Neural cell (in vitro differentiated cells): ENCODE data around the gene MIS18BP1. TPM values are rescaled to one million over a fixed set of nuclear protein-coding genes. Genes with fewer than 3 reads are reported as not detected.
"Not testable (repeated sequence)": the region's sequence is repeated elsewhere in the genome, so short reads cannot be mapped to it uniquely, and the experiment has no call there.

Experiments used
- H2AFZ ChIP-seq: fragments of 200-600, 300-800 bp; sonication (generic), shearing (Covaris generic); 2 replicates; pipeline ENCODE4 v1.6.0; 2014; ENCODE audit warnings: low read depth, mild to moderate bottlenecking, antibody characterized with exemption, low read length, moderate library complexity
- H3F3A ChIP-seq: fragments of 200-600 bp; shearing (Covaris generic); 2 replicates; pipeline ENCODE4 v1.6.1; 2016; ENCODE audit warnings: mild to moderate bottlenecking, moderate library complexity, mixed read lengths, antibody characterized with exemption, low read length; ENCODE audit not compliant: insufficient read depth, poor library complexity, severe bottlenecking
- H3K27ac ChIP-seq: fragments of 200-600, 300-800 bp; sonication (generic), shearing (Covaris generic); 2 replicates; pipeline ENCODE4 v1.5.1; 2014; ENCODE audit warnings: mild to moderate bottlenecking, low read length, moderate library complexity
- H3K27me3 ChIP-seq: fragments of 300-800, 200-600 bp; sonication (generic), shearing (Covaris generic); 2 replicates; pipeline ENCODE4 v1.6.0; 2014; ENCODE audit warnings: mild to moderate bottlenecking, low read depth, low read length, moderate library complexity; ENCODE audit not compliant: insufficient read depth
- H3K36me3 ChIP-seq: fragments of 300-800, 200-600 bp; sonication (generic), shearing (Covaris generic); 2 replicates; pipeline ENCODE4 v1.5.1; 2014; ENCODE audit warnings: mild to moderate bottlenecking, antibody characterized with exemption, low read length, moderate library complexity; ENCODE audit not compliant: insufficient read depth
- H3K4me2 ChIP-seq: fragments of 300-800, 200-600 bp; sonication (generic), shearing (Covaris generic); 2 replicates; pipeline ENCODE4 v1.6.0; 2014; ENCODE audit warnings: mild to moderate bottlenecking, low read length
- H3K4me3 ChIP-seq: fragments of 300-800, 200-600 bp; sonication (generic), shearing (Covaris generic); 2 replicates; pipeline ENCODE4 v1.5.1; 2014; ENCODE audit warnings: mild to moderate bottlenecking, low read length, moderate library complexity
- H3K79me2 ChIP-seq: fragments of 200-600 bp; shearing (Covaris generic); replicated peaks from 2 replicates; pipeline ENCODE4 v1.6.0; 2014; ENCODE audit warnings: mild to moderate bottlenecking, low read length, moderate library complexity; ENCODE audit not compliant: insufficient read depth
- H3K9ac ChIP-seq: fragments of 300-800, 200-600 bp; sonication (generic), shearing (Covaris generic); 2 replicates; pipeline ENCODE4 v1.6.1; 2016; ENCODE audit warnings: mild to moderate bottlenecking, low read length, mixed read lengths
- H3K9me2 ChIP-seq: fragments of 200-600 bp; shearing (Covaris generic); 2 replicates; pipeline ENCODE4 v1.6.1; 2016; ENCODE audit warnings: mild to moderate bottlenecking, low read length, mixed read lengths; ENCODE audit not compliant: insufficient read depth
- H3K9me3 ChIP-seq: fragments of 200-600, 300-800 bp; sonication (generic), shearing (Covaris generic); 2 replicates; pipeline ENCODE4 v1.6.1; 2016; ENCODE audit warnings: mild to moderate bottlenecking, mixed run types, low read length, moderate library complexity, mixed read lengths
- H4K20me1 ChIP-seq: fragments of 200-600 bp; shearing (Covaris generic); 2 replicates; pipeline ENCODE4 v1.6.1; 2016; ENCODE audit warnings: mild to moderate bottlenecking, mixed run types; ENCODE audit not compliant: insufficient read depth
- CTCF ChIP-seq: fragments of 450-650 bp; IDR thresholded peaks from 2 replicates; pipeline ENCODE4 v1.5.1; 2014; ENCODE audit warnings: antibody characterized with exemption, mild to moderate bottlenecking, moderate library complexity; ENCODE audit not compliant: poor library complexity, severe bottlenecking
- EP300 ChIP-seq: fragments of 450-650 bp; conservative IDR thresholded peaks from 2 replicates; pipeline ENCODE4 v1.6.1; 2014; ENCODE audit warnings: antibody characterized with exemption, mild to moderate bottlenecking, moderate library complexity; ENCODE audit not compliant: poor library complexity, severe bottlenecking
- EZH2 ChIP-seq: fragments of 200-600, 300-800 bp; shearing (Covaris generic), sonication (generic); IDR thresholded peaks from 2 replicates; pipeline ENCODE4 v1.6.1; 2014; ENCODE audit warnings: antibody characterized with exemption, low read length, borderline replicate concordance, mild to moderate bottlenecking; ENCODE audit not compliant: insufficient read depth, poor library complexity, severe bottlenecking
- MXI1 ChIP-seq: fragments of 450-650 bp; conservative IDR thresholded peaks from 2 replicates; pipeline ENCODE4 v1.6.1; 2014; ENCODE audit warnings: antibody characterized with exemption, mild to moderate bottlenecking; ENCODE audit not compliant: poor library complexity, severe bottlenecking
- POLR2AphosphoS5 ChIP-seq: IDR thresholded peaks from 2 replicates; pipeline ENCODE4 v1.6.1; 2012
- RAD21 ChIP-seq: fragments of 450-650 bp; conservative IDR thresholded peaks from 2 replicates; pipeline ENCODE4 v1.6.1; 2014; ENCODE audit warnings: antibody characterized with exemption, mild to moderate bottlenecking, moderate library complexity
- SMC3 ChIP-seq: fragments of 450-650 bp; conservative IDR thresholded peaks from 2 replicates; pipeline ENCODE4 v1.6.1; 2014; ENCODE audit warnings: antibody characterized with exemption, mild to moderate bottlenecking, moderate library complexity; ENCODE audit not compliant: poor library complexity
- polyA plus RNA-seq: library from polyadenylated mRNA; depleted of rRNA; stranded (reverse); fragments of >200 nt; gene quantifications from 2 replicates; pipeline ENCODE4 v1.2.3, GENCODE V29; 2014
- TF ChIP-seq, protein P1 (sequence below): IDR thresholded peaks from 2 replicates; pipeline ENCODE4 v1.6.1; 2012; ENCODE audit warnings: borderline replicate concordance

The MIS18BP1 gene
- polyA plus RNA-seq, 1 donor from 2014 or later: 1.2 TPM

DNA sequence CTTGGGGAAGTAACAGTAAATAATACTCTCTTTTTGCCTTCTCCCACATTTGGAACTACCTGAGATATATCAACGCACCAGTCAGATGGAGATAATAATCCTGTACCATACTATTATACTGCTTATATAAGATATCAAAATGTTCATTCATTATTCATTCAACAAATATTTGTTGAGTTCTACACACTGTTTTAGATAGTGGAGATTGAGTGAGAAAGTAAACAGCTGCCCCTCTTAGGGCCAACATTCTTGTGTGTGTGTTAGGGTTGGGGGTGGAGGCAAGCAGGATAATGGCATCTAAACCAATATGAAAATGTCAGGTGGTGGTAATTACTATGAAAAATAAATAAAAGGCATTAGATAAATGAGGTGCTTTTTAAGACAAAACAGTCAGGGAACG, 14.0 kb downstream of the MIS18BP1 start:
- H3K27me3 ChIP-seq: no peaks in the 10 kb centered on the region
- H2AFZ ChIP-seq: no peak overlapping the region
- H3K79me2 ChIP-seq: no peaks in the 10 kb centered on the region
- no peak overlapping the region for H3K4me2 ChIP-seq
- no peaks in the 10 kb centered on the region for H3K9me3 ChIP-seq
- no peak overlapping the region for H3K9ac ChIP-seq
- TF ChIP-seq RAD21 (no peak), EP300 (no peak), POLR2AphosphoS5 (no peak)
- TF ChIP-seq, protein P1, sequence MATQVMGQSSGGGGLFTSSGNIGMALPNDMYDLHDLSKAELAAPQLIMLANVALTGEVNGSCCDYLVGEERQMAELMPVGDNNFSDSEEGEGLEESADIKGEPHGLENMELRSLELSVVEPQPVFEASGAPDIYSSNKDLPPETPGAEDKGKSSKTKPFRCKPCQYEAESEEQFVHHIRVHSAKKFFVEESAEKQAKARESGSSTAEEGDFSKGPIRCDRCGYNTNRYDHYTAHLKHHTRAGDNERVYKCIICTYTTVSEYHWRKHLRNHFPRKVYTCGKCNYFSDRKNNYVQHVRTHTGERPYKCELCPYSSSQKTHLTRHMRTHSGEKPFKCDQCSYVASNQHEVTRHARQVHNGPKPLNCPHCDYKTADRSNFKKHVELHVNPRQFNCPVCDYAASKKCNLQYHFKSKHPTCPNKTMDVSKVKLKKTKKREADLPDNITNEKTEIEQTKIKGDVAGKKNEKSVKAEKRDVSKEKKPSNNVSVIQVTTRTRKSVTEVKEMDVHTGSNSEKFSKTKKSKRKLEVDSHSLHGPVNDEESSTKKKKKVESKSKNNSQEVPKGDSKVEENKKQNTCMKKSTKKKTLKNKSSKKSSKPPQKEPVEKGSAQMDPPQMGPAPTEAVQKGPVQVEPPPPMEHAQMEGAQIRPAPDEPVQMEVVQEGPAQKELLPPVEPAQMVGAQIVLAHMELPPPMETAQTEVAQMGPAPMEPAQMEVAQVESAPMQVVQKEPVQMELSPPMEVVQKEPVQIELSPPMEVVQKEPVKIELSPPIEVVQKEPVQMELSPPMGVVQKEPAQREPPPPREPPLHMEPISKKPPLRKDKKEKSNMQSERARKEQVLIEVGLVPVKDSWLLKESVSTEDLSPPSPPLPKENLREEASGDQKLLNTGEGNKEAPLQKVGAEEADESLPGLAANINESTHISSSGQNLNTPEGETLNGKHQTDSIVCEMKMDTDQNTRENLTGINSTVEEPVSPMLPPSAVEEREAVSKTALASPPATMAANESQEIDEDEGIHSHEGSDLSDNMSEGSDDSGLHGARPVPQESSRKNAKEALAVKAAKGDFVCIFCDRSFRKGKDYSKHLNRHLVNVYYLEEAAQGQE: no peak
- no peaks in the 10 kb centered on the region for H3K9me2 ChIP-seq
- no peak overlapping the region for H3K27ac ChIP-seq
- H3F3A ChIP-seq: no peaks in the 10 kb centered on the region
- H3K36me3 ChIP-seq: no peaks in the 10 kb centered on the region
- no peak overlapping the region for H3K4me3 ChIP-seq
- H4K20me1 ChIP-seq: no peaks in the 10 kb centered on the region

DNA sequence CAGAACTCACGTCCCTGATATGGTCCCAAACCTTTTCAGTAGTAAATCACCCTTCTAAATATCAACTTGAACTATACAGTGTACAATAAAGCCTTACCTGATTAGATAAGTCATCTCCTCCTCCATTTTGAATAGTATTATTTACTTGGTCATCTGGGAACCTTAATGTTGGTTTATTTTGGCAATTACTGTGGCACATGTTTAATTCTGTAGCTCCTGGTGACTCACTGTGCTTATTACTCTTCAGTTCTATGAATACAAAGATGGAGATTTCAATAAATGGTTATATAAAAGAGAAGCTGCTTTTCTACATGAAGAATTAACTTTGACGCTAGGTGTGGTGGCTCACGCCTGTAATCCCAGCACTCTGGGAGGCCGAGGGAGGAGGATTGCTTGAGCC, 25.4 kb downstream of the MIS18BP1 start:
- Histone ChIP-seq H3K27me3 (no peaks in the 10 kb centered on the region), H2AFZ (no peak overlapping the region), H4K20me1 (no peaks in the 10 kb centered on the region), H3K4me3 (no peak overlapping the region), H3K27ac (no peak overlapping the region), H3K79me2 (no peaks in the 10 kb centered on the region), H3K9me3 (no peaks in the 10 kb centered on the region), H3K9ac (no peak overlapping the region), H3K9me2 (no peaks in the 10 kb centered on the region), H3K36me3 (no peaks in the 10 kb centered on the region), H3K4me2 (no peak overlapping the region), H3F3A (no peaks in the 10 kb centered on the region)
- no peak for TF ChIP-seq RAD21
- no peak for TF ChIP-seq EZH2
- TF ChIP-seq MXI1: no peak
- no peak for TF ChIP-seq POLR2AphosphoS5

DNA sequence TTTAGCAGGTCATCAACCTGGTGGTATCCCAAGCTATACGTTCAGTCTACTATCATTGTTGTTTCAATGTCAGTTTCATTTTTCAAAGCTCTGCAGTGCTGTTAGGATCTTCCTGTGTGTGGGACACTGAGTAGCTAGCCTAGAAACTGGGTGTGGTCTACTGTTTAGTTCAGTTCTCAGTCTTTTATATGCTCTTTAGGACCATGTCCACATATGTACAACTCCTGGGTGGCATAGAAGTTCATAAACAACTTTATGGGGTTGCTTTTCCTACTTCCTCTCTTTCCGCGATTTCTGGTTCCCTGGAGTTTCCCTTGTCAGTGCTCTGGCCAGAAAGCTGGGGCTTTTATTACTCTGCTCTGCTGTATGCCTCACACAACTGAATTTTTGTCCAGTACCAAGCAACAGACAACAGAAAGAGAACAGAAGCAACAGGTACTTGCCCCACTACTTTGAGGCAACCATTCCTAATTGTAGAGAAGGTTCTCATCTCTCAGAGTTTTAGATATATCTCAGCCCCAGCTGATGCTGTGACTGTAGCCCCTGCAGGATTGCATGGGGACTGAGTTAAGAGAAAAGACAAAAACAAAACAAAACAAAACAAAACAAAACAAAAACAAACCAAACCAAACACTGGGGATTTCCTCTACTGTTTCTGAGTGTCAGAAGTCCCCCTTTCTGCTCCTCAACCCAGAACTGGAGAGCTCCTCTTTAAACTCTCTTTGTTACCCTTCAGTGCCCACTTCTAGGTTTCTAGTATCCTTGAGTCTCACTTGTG, 30.3 kb downstream of the MIS18BP1 start:
- Histone ChIP-seq H3K9me2 (no peaks in the 10 kb centered on the region), H4K20me1 (no peaks in the 10 kb centered on the region), H3K9ac (no peak overlapping the region), H3K27me3 (no peaks in the 10 kb centered on the region), H3K4me3 (no peak overlapping the region), H3K79me2 (no peaks in the 10 kb centered on the region), H3K9me3 (no peaks in the 10 kb centered on the region), H3K27ac (no peak overlapping the region), H3F3A (no peaks in the 10 kb centered on the region), H3K36me3 (no peaks in the 10 kb centered on the region), H2AFZ (no peak overlapping the region), H3K4me2 (no peak overlapping the region)
- TF ChIP-seq, protein P1: no peak
- TF ChIP-seq RAD21 (no peak), POLR2AphosphoS5 (no peak), SMC3 (no peak), CTCF (no peak)

GRCh38 chr14:45214341-45214740, 38.7 kb downstream of the MIS18BP1 start:
- H3K27ac ChIP-seq, H3K9ac ChIP-seq, H2AFZ ChIP-seq, H3K27me3 ChIP-seq, H3K79me2 ChIP-seq, H3K9me3 ChIP-seq, H4K20me1 ChIP-seq, H3F3A ChIP-seq, H3K36me3 ChIP-seq, H3K4me3 ChIP-seq, H3K9me2 ChIP-seq, H3K4me2 ChIP-seq: not testable (repeated sequence)
